Hepatocyte (in vitro differentiated cells): ENCODE measurements around the gene NXPH1. TPM values are rescaled to one million over a fixed set of nuclear protein-coding genes. Genes with fewer than 3 reads are reported as not detected.

Experiments
- DNase-seq: peaks from one replicate; pipeline ENCODE4 v3.0.0-alpha.2; 2016; ENCODE audit warnings: low spot score
- H2AFZ ChIP-seq: fragments of 200-600 bp; sonication (generic); 2 replicates; pipeline ENCODE4 v1.6.0; 2016; ENCODE audit warnings: antibody characterized with exemption, mild to moderate bottlenecking
- H3K27ac ChIP-seq: fragments of 200-600 bp; sonication (generic); 2 replicates; pipeline ENCODE4 v1.5.1; 2016; ENCODE audit warnings: mild to moderate bottlenecking
- H3K27me3 ChIP-seq: fragments of 200-600 bp; sonication (generic); 2 replicates; pipeline ENCODE4 v1.6.1; 2016
- H3K36me3 ChIP-seq: fragments of 200-600 bp; sonication (generic); replicated peaks from 2 replicates; pipeline ENCODE4 v1.5.1; 2016; ENCODE audit warnings: low read depth; ENCODE audit not compliant: insufficient read depth
- H3K4me1 ChIP-seq: fragments of 200-600 bp; sonication (generic); 2 replicates; pipeline ENCODE4 v1.5.1; 2016; ENCODE audit warnings: mild to moderate bottlenecking, moderate library complexity; ENCODE audit not compliant: insufficient read depth
- H3K4me2 ChIP-seq: fragments of 200-600 bp; sonication (generic); 2 replicates; pipeline ENCODE4 v1.6.0; 2016
- H3K4me3 ChIP-seq: fragments of 200-600 bp; sonication (generic); 2 replicates; pipeline ENCODE4 v1.5.1; 2016; ENCODE audit warnings: mild to moderate bottlenecking
- H3K79me2 ChIP-seq: fragments of 200-600 bp; sonication (generic); 2 replicates; pipeline ENCODE4 v1.6.0; 2017; ENCODE audit warnings: mild to moderate bottlenecking
- H3K9me2 ChIP-seq: fragments of 200-600 bp; sonication (generic); replicated peaks from 2 replicates; pipeline ENCODE4 v1.6.0; 2017; ENCODE audit warnings: mild to moderate bottlenecking; ENCODE audit not compliant: insufficient read depth
- H3K9me3 ChIP-seq: fragments of 200-600 bp; sonication (generic); 2 replicates; pipeline ENCODE4 v1.5.1; 2016; ENCODE audit warnings: low read depth, mild to moderate bottlenecking
- H4K20me1 ChIP-seq: fragments of 200-600 bp; sonication (generic); 2 replicates; pipeline ENCODE4 v1.6.0; 2016; ENCODE audit warnings: mild to moderate bottlenecking; ENCODE audit not compliant: insufficient read depth, poor library complexity, severe bottlenecking
- EZH2 ChIP-seq: fragments of 200-600 bp; sonication (generic); IDR thresholded peaks from 2 replicates; pipeline ENCODE4 v1.6.1; 2016; ENCODE audit warnings: antibody characterized with exemption, mild to moderate bottlenecking, borderline replicate concordance
- EZH2phosphoT487 ChIP-seq: fragments of 200-600 bp; sonication (generic); IDR thresholded peaks from one replicate; pipeline ENCODE4 v1.6.1; 2018; ENCODE audit warnings: antibody characterized with exemption, mild to moderate bottlenecking, low read depth, moderate library complexity; ENCODE audit not compliant: unreplicated experiment, severe bottlenecking
- WGBS: methylation state at CpG from one replicate; pipeline ENCODE4 v1.1.6; 2016; ENCODE audit warnings: low lambda C conversion rate; ENCODE audit errors: missing lambda C conversion rate; 5-methylcytosine and 5-hydroxymethylcytosine counted together
- polyA plus RNA-seq: library from polyadenylated mRNA; unstranded; fragments of >200 nt; fragmentation: Nextera tagmentation; extraction: Ambion mirVana; gene quantifications from 2 replicates; pipeline ENCODE4 v1.2.1, GENCODE V29; 2016
- total RNA-seq: library from RNA; depleted of rRNA; stranded (reverse); fragments of >200 nt; gene quantifications from 2 replicates; pipeline ENCODE4 v1.2.3, GENCODE V29; 2014
- TF ChIP-seq, protein P1 (sequence below): fragments of 200-600 bp; sonication (generic); IDR thresholded peaks from 2 replicates; pipeline ENCODE4 v1.5.1; 2016; ENCODE audit warnings: antibody characterized with exemption, mild to moderate bottlenecking; ENCODE audit not compliant: poor library complexity

NXPH1 gene
- total and polyA plus RNA-seq, 2 experiments from 2014 or later, result not detected

- Histone ChIP-seq H3K4me3 (no peak overlapping the region), H3K4me1 (no peaks in the 10 kb centered on the region), H3K79me2 (no peaks in the 10 kb centered on the region), H2AFZ (no peak overlapping the region), H3K27ac (no peak overlapping the region), H3K9me2 (no peaks in the 10 kb centered on the region), H3K4me2 (no peak overlapping the region), H3K9me3 (no peaks in the 10 kb centered on the region), H3K27me3 (no peaks in the 10 kb centered on the region), H3K36me3 (no peaks in the 10 kb centered on the region), H4K20me1 (no peaks in the 10 kb centered on the region)
- TF ChIP-seq EZH2 (no peak), EZH2phosphoT487 (no peak)
- TF ChIP-seq, protein P1, sequence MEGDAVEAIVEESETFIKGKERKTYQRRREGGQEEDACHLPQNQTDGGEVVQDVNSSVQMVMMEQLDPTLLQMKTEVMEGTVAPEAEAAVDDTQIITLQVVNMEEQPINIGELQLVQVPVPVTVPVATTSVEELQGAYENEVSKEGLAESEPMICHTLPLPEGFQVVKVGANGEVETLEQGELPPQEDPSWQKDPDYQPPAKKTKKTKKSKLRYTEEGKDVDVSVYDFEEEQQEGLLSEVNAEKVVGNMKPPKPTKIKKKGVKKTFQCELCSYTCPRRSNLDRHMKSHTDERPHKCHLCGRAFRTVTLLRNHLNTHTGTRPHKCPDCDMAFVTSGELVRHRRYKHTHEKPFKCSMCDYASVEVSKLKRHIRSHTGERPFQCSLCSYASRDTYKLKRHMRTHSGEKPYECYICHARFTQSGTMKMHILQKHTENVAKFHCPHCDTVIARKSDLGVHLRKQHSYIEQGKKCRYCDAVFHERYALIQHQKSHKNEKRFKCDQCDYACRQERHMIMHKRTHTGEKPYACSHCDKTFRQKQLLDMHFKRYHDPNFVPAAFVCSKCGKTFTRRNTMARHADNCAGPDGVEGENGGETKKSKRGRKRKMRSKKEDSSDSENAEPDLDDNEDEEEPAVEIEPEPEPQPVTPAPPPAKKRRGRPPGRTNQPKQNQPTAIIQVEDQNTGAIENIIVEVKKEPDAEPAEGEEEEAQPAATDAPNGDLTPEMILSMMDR, result no peak
- no peak for DNase-seq
- 77% methylated on average over 1 of the region's 1 CpG for WGBS
These were observed 20.1 kb downstream of the NXPH1 start for GRCh38 chr7:8453535-8453934.

DNA sequence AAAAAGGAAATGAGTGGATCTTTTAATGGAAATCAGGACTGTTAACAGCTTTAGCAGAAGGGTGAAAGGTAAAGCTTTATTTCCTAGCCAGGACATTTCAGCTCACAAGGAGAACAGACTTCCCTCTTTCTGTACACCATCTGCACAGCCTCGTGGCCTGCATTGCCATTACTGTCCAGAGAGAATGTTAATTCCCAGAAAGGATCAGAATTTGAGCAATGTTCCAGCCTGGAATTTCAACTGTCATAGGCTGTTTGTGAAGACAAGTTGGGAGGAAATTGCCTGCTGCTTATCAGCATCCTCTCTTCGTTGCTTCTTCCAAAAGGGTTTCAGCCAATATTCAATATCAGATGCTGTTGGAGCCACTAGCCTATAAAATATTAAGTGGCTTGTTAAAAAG lies 22.0 kb downstream of the NXPH1 start:
- Histone ChIP-seq H3K79me2 (no peaks in the 10 kb centered on the region), H3K9me2 (no peaks in the 10 kb centered on the region), H3K27me3 (no peaks in the 10 kb centered on the region), H3K9me3 (no peaks in the 10 kb centered on the region), H3K27ac (no peak overlapping the region), H3K4me1 (no peaks in the 10 kb centered on the region), H3K4me3 (no peak overlapping the region), H4K20me1 (no peaks in the 10 kb centered on the region), H3K36me3 (no peaks in the 10 kb centered on the region), H3K4me2 (no peak overlapping the region), H2AFZ (no peak overlapping the region)
- 35% methylated on average over 2 of the region's 2 CpGs for WGBS
- DNase-seq, result no peak
- TF ChIP-seq EZH2, result no peak
- TF ChIP-seq, protein P1, result no peak
- no peak for TF ChIP-seq EZH2phosphoT487

GRCh38 chr7:8462309-8462708 lies 28.9 kb downstream of the NXPH1 start:
- H3K79me2 ChIP-seq, result no peaks in the 10 kb centered on the region
- no peak overlapping the region for H2AFZ ChIP-seq
- H4K20me1 ChIP-seq, result no peaks in the 10 kb centered on the region
- no peak overlapping the region for H3K4me2 ChIP-seq
- H3K27ac ChIP-seq, result no peak overlapping the region
- no peak for DNase-seq
- H3K9me2 ChIP-seq, result no peaks in the 10 kb centered on the region
- no peaks in the 10 kb centered on the region for H3K4me1 ChIP-seq
- 86% methylated on average over 2 of the region's 2 CpGs for WGBS
- no peaks in the 10 kb centered on the region for H3K36me3 ChIP-seq
- TF ChIP-seq EZH2 (no peak), EZH2phosphoT487 (no peak)
- TF ChIP-seq, protein P1, result no peak
- no peaks in the 10 kb centered on the region for H3K27me3 ChIP-seq
- H3K4me3 ChIP-seq, result no peak overlapping the region
- H3K9me3 ChIP-seq, result no peaks in the 10 kb centered on the region

DNA sequence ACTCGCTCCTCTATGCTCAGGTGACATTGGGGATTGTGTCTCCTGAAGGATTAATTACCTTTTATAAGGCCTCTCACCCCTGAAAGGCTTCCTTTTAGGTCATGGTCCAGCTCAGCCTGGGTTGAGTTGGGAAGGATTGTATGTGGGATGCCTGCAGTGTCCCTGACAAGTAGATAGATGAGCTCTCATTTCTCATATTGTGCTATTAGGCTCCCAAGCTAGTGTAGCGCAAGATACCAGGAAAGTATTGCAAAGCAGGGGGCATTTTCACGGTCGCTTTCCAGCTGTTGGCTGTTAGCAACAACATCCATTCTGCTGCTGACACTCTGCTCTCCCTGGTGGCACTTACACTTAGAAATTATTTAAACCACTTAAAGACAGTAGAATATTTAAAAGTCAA lies 31.9 kb downstream of the NXPH1 start:
- no peaks in the 10 kb centered on the region for H3K27me3 ChIP-seq
- H4K20me1 ChIP-seq, result no peaks in the 10 kb centered on the region
- H2AFZ ChIP-seq, result no peak overlapping the region
- H3K4me3 ChIP-seq, result no peak overlapping the region
- H3K9me2 ChIP-seq, result no peaks in the 10 kb centered on the region
- no peak overlapping the region for H3K27ac ChIP-seq
- H3K36me3 ChIP-seq, result no peaks in the 10 kb centered on the region
- H3K4me2 ChIP-seq, result no peak overlapping the region
- DNase-seq, result no peak
- H3K9me3 ChIP-seq, result no peaks in the 10 kb centered on the region
- no peaks in the 10 kb centered on the region for H3K79me2 ChIP-seq
- H3K4me1 ChIP-seq, result no peaks in the 10 kb centered on the region
- 92% methylated on average over 4 of the region's 4 CpGs for WGBS
- TF ChIP-seq, protein P1, result no peak
- TF ChIP-seq EZH2 (no peak), EZH2phosphoT487 (no peak)
